GM19452 (cell line): ENCODE data around the gene F5.

Experiments
- ATAC-seq: cut with Tn5 transposase; IDR thresholded peaks from one replicate; pipeline ENCODE4 v1.9.1; 2021; ENCODE audit not compliant: unreplicated experiment

The F5 gene

DNA sequence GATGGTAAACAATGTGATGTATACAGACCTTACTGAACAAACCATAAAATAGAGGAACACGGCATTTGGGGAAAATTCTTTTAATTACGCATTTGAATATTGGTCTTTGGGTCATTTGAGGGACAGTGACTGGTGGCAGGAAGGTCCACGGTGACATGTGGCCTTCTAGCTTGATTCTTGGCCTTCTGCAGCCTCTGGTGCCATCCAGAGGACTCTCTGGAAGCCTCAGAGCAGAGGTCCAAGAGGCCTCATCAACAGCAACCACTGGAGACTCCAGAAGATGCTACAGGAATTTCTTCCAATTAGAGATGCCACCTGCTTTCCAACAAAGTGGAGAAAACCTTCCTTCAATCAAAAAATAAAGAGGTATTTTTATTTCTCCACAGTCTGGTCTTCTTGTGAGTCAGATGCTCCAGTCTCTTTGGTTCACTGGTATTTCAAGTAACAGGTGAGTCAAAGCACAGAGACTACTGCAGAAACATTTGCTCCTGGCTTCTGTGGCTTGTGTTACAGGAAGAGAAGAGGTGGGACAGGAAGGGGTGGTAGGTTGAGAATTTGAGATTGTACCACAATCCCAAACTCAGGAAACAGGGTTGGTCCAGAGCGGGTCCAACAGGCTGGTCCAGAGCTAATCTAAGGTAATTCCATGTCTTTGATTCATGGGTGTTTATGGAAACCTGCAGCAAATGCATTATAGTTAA, 2.7 kb upstream of the F5 start:
- no peak for ATAC-seq

DNA sequence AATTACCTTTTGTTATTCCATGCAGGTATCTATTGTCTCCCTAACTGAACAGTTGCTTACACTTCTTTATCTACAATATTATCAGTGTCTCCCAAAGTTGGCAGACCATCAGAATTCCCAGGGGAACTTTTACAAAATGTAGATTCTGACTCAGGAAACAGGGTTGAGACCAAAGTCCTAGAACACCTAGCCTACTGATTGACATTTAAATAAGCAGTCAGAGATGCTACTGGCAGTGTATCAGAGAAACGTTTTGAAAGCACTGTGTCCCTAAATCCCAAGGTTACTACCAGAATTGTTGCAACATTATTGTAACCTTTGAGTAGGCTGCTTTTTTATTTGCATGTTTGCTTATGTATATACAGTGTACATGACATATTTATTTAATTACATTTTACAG, 1.8 kb upstream of the F5 start:
- no peak for ATAC-seq

GRCh38 chr1:169586067-169586394, 250 bp downstream of the F5 start:
- ATAC-seq: no peak

- ATAC-seq: no peak
These were observed 1.1 kb downstream of the F5 start for GRCh38 chr1:169585181-169585580.

GRCh38 chr1:169584483-169585144, 1.7 kb downstream of the F5 start:
- ATAC-seq: no peak

DNA sequence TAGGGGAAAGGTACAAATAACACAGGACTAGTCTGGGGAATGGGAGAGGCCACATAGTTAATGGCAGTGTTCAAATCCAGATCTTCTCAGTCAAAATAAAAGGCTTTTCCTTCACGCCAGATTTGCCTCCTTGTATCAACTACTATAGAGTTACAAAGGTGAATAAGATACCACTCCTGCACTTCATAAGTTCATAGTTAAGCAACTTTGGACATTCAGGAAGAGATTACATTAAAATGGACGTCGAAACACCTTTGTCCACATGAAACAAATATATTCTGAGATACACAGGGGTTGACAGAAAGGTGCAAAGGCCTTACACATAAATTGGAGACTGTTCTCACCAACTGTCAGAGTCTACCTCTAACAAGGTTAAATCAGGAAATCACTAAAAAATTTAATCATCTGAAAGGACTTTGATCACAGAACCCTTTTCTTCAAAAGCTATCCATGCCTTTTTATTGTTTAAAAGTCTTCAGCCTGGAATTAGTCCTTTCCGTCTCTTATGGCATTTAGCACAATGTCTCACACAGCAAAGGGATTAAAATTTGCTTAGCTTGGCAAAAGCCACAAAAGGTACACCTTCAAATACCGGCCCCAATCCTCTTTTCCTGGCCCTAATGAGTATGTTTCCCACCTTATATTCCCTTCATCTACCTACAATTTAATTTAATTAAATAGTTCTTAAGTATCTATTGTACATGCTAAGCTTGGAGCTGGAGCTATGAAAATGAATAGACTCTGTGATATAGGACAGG, 8.1 kb downstream of the F5 start:
- ATAC-seq: no peak

DNA sequence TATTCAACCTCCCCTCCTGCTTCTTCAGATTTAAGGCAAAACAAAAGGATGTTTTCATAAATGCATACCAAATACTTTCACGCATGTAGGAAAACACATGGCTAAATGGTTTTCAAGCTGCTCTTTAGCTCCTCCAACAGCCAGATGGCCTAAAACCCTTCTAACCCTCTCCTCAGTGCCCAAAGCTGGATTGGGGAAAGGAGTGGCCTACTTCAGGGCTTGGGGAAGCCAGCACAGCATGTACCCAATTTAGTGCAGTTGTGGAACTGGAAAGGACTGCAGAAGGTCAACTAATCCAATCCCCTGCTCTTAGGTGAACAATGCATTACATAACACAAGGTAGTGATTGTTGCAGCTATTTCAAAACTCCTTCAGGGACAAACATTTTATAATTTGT, 9.3 kb downstream of the F5 start:
- no peak for ATAC-seq

DNA sequence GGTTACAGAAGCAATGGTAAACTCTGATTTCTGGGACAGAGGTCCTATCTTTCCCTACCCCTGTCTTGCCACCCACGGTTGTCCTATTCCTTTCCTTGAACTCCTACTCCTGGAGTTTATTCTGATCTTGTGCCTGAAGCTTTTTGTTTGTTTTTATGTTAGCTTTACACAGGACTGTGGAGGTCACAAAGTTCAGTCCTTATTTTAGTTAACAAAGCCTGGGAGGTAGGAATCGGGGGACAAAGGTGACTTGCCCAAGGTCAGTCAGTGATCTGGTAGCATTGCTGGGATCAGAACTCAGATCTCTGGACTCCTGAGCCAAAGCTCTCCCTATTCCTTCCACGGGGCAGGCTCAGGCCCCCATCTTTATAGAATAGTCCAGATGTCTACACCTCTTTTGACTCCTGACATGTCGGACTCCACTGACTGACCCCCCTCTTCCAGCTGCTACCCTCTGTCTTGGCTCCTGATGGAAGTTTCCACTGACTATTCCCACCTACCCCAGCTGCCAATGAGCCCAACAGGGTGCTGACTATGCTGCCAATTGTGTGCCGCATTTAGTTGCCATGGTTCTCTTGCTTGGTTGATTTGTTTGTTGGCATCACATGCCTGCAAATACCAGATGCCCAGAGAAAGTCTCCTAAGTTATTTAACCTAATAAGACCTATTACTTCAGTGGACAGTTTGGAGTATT, 9.9 kb downstream of the F5 start:
- no peak for ATAC-seq

- no peak for ATAC-seq
These were observed 11.9 kb downstream of the F5 start for GRCh38 chr1:169574336-169574735.

DNA sequence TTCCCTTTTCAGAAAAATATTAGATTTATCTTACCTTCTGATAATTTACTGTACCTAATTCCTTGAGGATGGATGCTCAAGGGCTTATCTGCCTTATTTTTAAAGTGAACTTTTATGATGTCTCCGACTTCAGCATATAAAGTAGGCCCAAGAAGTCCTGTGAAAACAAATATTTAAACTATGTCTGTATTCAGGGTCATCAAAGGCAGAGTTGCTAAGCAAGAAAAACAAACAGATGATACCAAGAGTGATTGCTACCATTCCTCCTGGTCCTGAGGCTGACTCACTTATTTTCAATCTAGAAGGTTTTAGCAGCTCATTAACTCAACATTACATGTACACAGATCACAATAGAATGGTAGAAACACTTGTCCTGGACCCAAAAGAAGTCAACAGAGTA, 14.1 kb downstream of the F5 start:
- no peak for ATAC-seq

DNA sequence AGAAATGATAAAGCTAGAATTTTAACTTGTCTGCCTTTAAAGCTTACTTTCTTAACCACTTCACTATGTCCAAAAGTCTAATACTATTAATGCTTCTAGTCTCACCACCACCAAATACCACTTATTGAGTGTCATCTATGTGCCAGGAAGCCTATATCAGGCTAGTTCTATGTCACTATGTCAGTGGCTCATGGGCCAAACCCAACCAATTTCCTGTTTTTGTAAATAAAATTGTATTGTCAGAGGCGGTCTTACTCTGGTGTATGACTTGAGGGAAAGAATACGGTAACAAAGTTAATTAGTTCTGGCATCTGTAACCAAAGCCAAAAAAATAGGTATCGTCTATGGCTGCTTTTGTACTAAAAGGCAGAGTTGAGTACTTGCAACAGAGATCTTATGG, 14.8 kb downstream of the F5 start:
- ATAC-seq: no peak

GRCh38 chr1:169570172-169570574, 16.1 kb downstream of the F5 start:
- ATAC-seq: no peak

- ATAC-seq: no peak
These were observed 17.8 kb downstream of the F5 start for GRCh38 chr1:169568497-169568896.

GRCh38 chr1:169565335-169566271, 20.7 kb downstream of the F5 start:
- ATAC-seq: no peak

GRCh38 chr1:169563650-169564049, 22.6 kb downstream of the F5 start:
- ATAC-seq: no peak

- ATAC-seq: no peak
These were observed 23.2 kb downstream of the F5 start for GRCh38 chr1:169563019-169563615.

GRCh38 chr1:169561692-169562091, 24.6 kb downstream of the F5 start:
- no peak for ATAC-seq

GRCh38 chr1:169557131-169557530, 29.1 kb downstream of the F5 start:
- ATAC-seq: no peak

DNA sequence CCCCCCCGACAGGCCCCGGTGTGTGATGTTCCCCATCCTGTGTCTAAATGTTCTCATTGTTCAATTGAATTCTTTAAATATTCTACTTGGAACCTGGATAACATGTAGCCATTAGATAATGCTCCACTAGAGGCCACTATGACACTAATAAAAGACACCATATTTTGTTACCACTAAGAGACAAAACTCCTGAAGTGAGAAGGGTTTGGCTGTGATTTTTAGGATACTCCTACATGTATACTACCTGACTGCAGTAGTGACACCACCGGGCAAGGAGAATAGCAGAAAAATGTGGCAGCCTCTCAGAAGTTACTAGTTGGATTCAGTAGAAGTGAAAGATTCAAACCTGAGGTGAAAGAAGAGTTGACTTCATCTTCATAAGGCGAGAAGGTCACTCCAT, 36.0 kb downstream of the F5 start:
- no peak for ATAC-seq

DNA sequence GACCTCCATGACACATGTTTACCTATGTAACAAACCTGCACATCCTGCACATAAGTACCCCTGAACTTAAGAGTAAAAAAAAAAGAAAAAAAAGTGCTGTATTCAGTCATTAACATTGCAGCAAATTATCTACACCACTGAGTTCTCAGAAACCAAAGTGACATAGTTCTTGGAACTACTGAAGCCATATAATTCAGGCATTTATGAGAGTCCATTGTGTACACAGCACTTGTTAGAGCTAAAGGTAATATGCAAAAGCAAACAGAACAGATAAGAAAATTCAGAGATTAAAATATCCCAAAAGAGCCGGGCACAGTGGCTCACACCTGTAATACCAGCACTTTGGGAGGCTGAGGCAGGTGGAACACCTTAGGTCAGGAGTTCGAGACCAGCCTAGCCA, 38.0 kb downstream of the F5 start:
- no peak for ATAC-seq
